H9 (cell line): ENCODE results near the gene TNFAIP8L1. TPM values are rescaled to one million over a fixed set of nuclear protein-coding genes. Genes with fewer than 3 reads are reported as not detected.

Source experiments
- DNase-seq: peaks from one replicate; pipeline ENCODE4 v3.0.0-alpha.2; 2017
- H2AFZ ChIP-seq: one replicate; pipeline ENCODE4 v1.6.1; 2013; ENCODE audit warnings: mild to moderate bottlenecking, low read length, control low read depth, moderate library complexity
- H2AK5ac ChIP-seq: 2 replicates; pipeline ENCODE4 v1.6.1; 2013; ENCODE audit warnings: low read length, control low read depth, mixed read lengths; ENCODE audit not compliant: insufficient read length
- H2BK120ac ChIP-seq: one replicate; pipeline ENCODE4 v1.6.1; 2013; ENCODE audit warnings: low read depth, mild to moderate bottlenecking, low read length, control low read depth, inconsistent platforms; ENCODE audit not compliant: poor library complexity, severe bottlenecking
- H2BK12ac ChIP-seq: 2 replicates; pipeline ENCODE4 v1.6.1; 2013; ENCODE audit warnings: low read length, control low read depth, mixed read lengths, low read depth; ENCODE audit not compliant: insufficient read length
- H2BK15ac ChIP-seq: 2 replicates; pipeline ENCODE4 v1.6.1; 2013; ENCODE audit warnings: low read depth, low read length, control low read depth
- H2BK20ac ChIP-seq: one replicate; pipeline ENCODE4 v1.6.1; 2013; ENCODE audit warnings: low read depth, mild to moderate bottlenecking, low read length, control low read depth, inconsistent platforms; ENCODE audit not compliant: poor library complexity, severe bottlenecking
- H2BK5ac ChIP-seq: 2 replicates; pipeline ENCODE4 v1.6.1; 2013; ENCODE audit warnings: low read length, control low read depth, mixed read lengths; ENCODE audit not compliant: insufficient read length
- H3K14ac ChIP-seq: 2 replicates; pipeline ENCODE4 v1.6.1; 2013; ENCODE audit warnings: low read length, control low read depth; ENCODE audit not compliant: insufficient read depth
- H3K18ac ChIP-seq: 2 replicates; pipeline ENCODE4 v1.6.1; 2013; ENCODE audit warnings: low read depth, mild to moderate bottlenecking, mixed read lengths, low read length, control low read depth; ENCODE audit not compliant: insufficient read length
- H3K23ac ChIP-seq: 2 replicates; pipeline ENCODE4 v1.6.1; 2013; ENCODE audit warnings: low read length, control low read depth, mixed read lengths, low read depth; ENCODE audit not compliant: insufficient read length
- H3K23me2 ChIP-seq: 2 replicates; pipeline ENCODE4 v1.6.1; 2013; ENCODE audit warnings: low read depth, mild to moderate bottlenecking, mixed read lengths, low read length, control low read depth; ENCODE audit not compliant: insufficient read length, poor library complexity, severe bottlenecking
- H3K27ac ChIP-seq: 2 replicates; pipeline ENCODE4 v1.5.1; 2013; ENCODE audit warnings: low read length, control low read depth, mixed read lengths, low read depth; ENCODE audit not compliant: insufficient read length
- H3K27me3 ChIP-seq: 2 replicates; pipeline ENCODE4 v1.6.1; 2013; ENCODE audit warnings: low read length, control low read depth, inconsistent platforms; ENCODE audit not compliant: insufficient read depth
- H3K4ac ChIP-seq: 2 replicates; pipeline ENCODE4 v1.6.1; 2013; ENCODE audit warnings: low read depth, mild to moderate bottlenecking, control low read depth, inconsistent platforms, low read length, moderate library complexity
- H3K4me1 ChIP-seq: 2 replicates; pipeline ENCODE4 v1.6.1; 2013; ENCODE audit warnings: low read length, control low read depth, inconsistent platforms; ENCODE audit not compliant: insufficient read depth
- H3K4me2 ChIP-seq: 2 replicates; pipeline ENCODE4 v1.6.1; 2013; ENCODE audit warnings: low read length, control low read depth, mixed read lengths; ENCODE audit not compliant: insufficient read length, insufficient read depth
- H3K56ac ChIP-seq: 2 replicates; pipeline ENCODE4 v1.6.1; 2013; ENCODE audit warnings: low read depth, mild to moderate bottlenecking, mixed read lengths, low read length, control low read depth; ENCODE audit not compliant: insufficient read length
- H3K79me1 ChIP-seq: 2 replicates; pipeline ENCODE4 v1.6.1; 2013; ENCODE audit warnings: low read depth, mild to moderate bottlenecking, moderate library complexity, low read length, control low read depth, inconsistent platforms; ENCODE audit not compliant: insufficient read depth, poor library complexity, severe bottlenecking
- H3K79me2 ChIP-seq: 2 replicates; pipeline ENCODE4 v1.6.1; 2013; ENCODE audit warnings: low read length, control low read depth, inconsistent platforms; ENCODE audit not compliant: insufficient read depth
- H3K9ac ChIP-seq: 2 replicates; pipeline ENCODE4 v1.6.1; 2013; ENCODE audit warnings: low read length, control low read depth, mixed read lengths; ENCODE audit not compliant: insufficient read length; ENCODE audit errors: extremely low read depth
- H3K9me3 ChIP-seq: one replicate; pipeline ENCODE4 v1.6.1; 2013; ENCODE audit warnings: low read depth, low read length, inconsistent platforms; ENCODE audit not compliant: control insufficient read depth
- H3T11ph ChIP-seq: one replicate; pipeline ENCODE4 v1.6.1; 2013; ENCODE audit warnings: mild to moderate bottlenecking, low read length, control low read depth, inconsistent platforms
- H4K20me1 ChIP-seq: one replicate; pipeline ENCODE4 v1.6.1; 2013; ENCODE audit not compliant: control insufficient read depth, insufficient read length, insufficient read depth
- H4K5ac ChIP-seq: 2 replicates; pipeline ENCODE4 v1.6.1; 2013; ENCODE audit warnings: low read depth, mild to moderate bottlenecking, mixed read lengths, low read length, control low read depth; ENCODE audit not compliant: insufficient read length
- H4K8ac ChIP-seq: replicated peaks from 2 replicates; pipeline ENCODE4 v1.6.1; 2013; ENCODE audit warnings: low read length, control low read depth, mixed read lengths, low read depth; ENCODE audit not compliant: insufficient read length
- H4K91ac ChIP-seq: 2 replicates; pipeline ENCODE4 v1.6.1; 2013; ENCODE audit warnings: low read depth, mild to moderate bottlenecking, moderate library complexity, mixed read lengths, low read length, control low read depth; ENCODE audit not compliant: insufficient read length
- H3K27ac Mint-ChIP-seq, 3 experiments: 2 replicates in 2 of 3; 3 replicates in 1 of 3; pipeline ENCODE4 v1.8.0; 2020 to 2021; ENCODE audit warnings: mixed read lengths in 3 of 3, mild to moderate bottlenecking in 1 of 3, moderate library complexity in 1 of 3
- H3K27me3 Mint-ChIP-seq: 2 replicates; pipeline ENCODE4 v1.8.0; 2021; ENCODE audit warnings: low read depth, mild to moderate bottlenecking, moderate library complexity, mixed read lengths
- H3K36me3 Mint-ChIP-seq, 3 experiments: 2 replicates in 2 of 3; 3 replicates in 1 of 3; pipeline ENCODE4 v1.8.0; 2020 to 2021; ENCODE audit warnings: low read depth in 3 of 3, mixed read lengths in 3 of 3; ENCODE audit not compliant: insufficient read depth in 1 of 3
- H3K4me1 Mint-ChIP-seq, 2 experiments: 2 replicates each; pipeline ENCODE4 v1.8.0; 2020; ENCODE audit warnings: mixed read lengths in 2 of 2
- H3K4me3 Mint-ChIP-seq, 2 experiments: 2 replicates in 1 of 2; 3 replicates in 1 of 2; pipeline ENCODE4 v1.8.0; 2020 to 2021; ENCODE audit warnings: mild to moderate bottlenecking in 2 of 2, mixed read lengths in 2 of 2, moderate library complexity in 1 of 2
- H3K9me3 Mint-ChIP-seq, 2 experiments: 2 replicates in 1 of 2; 3 replicates in 1 of 2; pipeline ENCODE4 v1.8.0; 2020; ENCODE audit warnings: mild to moderate bottlenecking in 2 of 2, mixed read lengths in 2 of 2, moderate library complexity in 1 of 2
- WGBS: extraction: QIAGEN DNeasy Blood & Tissue Kit; methylation state at CpG from one replicate; pipeline ENCODE4 v1.1.7; 2013; ENCODE audit warnings: missing lambda C conversion rate, low lambda C conversion rate, mixed read lengths; ENCODE audit not compliant: insufficient read length; ENCODE audit errors: extremely low coverage; 5-methylcytosine and 5-hydroxymethylcytosine counted together
- total RNA-seq: library from RNA; stranded (reverse); gene quantifications from 2 replicates; pipeline ENCODE4 v1.2.1, GENCODE V29; 2021
- TF ChIP-seq, protein P1 (sequence below): fragments of 200-600 bp; sonication (generic); conservative IDR thresholded peaks from 3 replicates; pipeline ENCODE4 v1.8.0; 2021; ENCODE audit warnings: antibody characterized with exemption, mild to moderate bottlenecking

The TNFAIP8L1 gene
- total RNA-seq, 1 experiment from 2014 or later, result 4.2 TPM

- no peak overlapping the region; a peak in 1 of 7 replicates for H3K27ac Mint-ChIP-seq
- H3K27me3 Mint-ChIP-seq, result peaks cover 54% of the 10 kb centered on the region
- Histone ChIP-seq H3K23me2 (peaks cover 9% of the 10 kb centered on the region), H2BK120ac (no peak overlapping the region), H3K23ac (no peak overlapping the region), H4K91ac (no peak overlapping the region), H2BK5ac (no peak overlapping the region), H3K9ac (no peak overlapping the region), H3K79me2 (no peaks in the 10 kb centered on the region), H3K4me2 (no peak overlapping the region), H3K9me3 (no peaks in the 10 kb centered on the region), H2AK5ac (no peak overlapping the region), H4K8ac (no peak overlapping the region), H3K79me1 (no peaks in the 10 kb centered on the region), H2BK12ac (no peak overlapping the region), H3K4me1 (no peaks in the 10 kb centered on the region), H3K4ac (no peak overlapping the region), H2BK15ac (no peak overlapping the region), H2BK20ac (no peak overlapping the region), H4K20me1 (no peaks in the 10 kb centered on the region), H3K14ac (no peak overlapping the region), H4K5ac (no peak overlapping the region), H3K56ac (no peak overlapping the region), H3K27me3 (no peaks in the 10 kb centered on the region), H3K18ac (no peak overlapping the region), H3T11ph (no peak overlapping the region), H3K27ac (no peak overlapping the region), H2AFZ (no peak overlapping the region)
- TF ChIP-seq, protein P1, sequence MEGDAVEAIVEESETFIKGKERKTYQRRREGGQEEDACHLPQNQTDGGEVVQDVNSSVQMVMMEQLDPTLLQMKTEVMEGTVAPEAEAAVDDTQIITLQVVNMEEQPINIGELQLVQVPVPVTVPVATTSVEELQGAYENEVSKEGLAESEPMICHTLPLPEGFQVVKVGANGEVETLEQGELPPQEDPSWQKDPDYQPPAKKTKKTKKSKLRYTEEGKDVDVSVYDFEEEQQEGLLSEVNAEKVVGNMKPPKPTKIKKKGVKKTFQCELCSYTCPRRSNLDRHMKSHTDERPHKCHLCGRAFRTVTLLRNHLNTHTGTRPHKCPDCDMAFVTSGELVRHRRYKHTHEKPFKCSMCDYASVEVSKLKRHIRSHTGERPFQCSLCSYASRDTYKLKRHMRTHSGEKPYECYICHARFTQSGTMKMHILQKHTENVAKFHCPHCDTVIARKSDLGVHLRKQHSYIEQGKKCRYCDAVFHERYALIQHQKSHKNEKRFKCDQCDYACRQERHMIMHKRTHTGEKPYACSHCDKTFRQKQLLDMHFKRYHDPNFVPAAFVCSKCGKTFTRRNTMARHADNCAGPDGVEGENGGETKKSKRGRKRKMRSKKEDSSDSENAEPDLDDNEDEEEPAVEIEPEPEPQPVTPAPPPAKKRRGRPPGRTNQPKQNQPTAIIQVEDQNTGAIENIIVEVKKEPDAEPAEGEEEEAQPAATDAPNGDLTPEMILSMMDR, result no peak
- no CpG with 5 or more reads among the region's 6 CpGs for whole genome bisulfite sequencing
- peaks cover 8 to 29% of the 10 kb centered on the region in 2 experiments for H3K4me1 Mint-ChIP-seq
- H3K36me3 Mint-ChIP-seq, result no peaks in the 10 kb centered on the region
- no peak for DNase-seq
- H3K4me3 Mint-ChIP-seq, result no peak overlapping the region
- H3K9me3 Mint-ChIP-seq, result no peaks in the 10 kb centered on the region; a peak in 2 of 5 replicates
Observed at GRCh38 chr19:4593409-4593851, 45.9 kb upstream of the TNFAIP8L1 start.
